Measurements from ENCODE around the gene METTL2B. TPM values are rescaled to one million over a fixed set of nuclear protein-coding genes. Genes with fewer than 3 reads are reported as not detected.
"Not testable (repeated sequence)": the region's sequence is repeated elsewhere in the genome, so short reads cannot be mapped to it uniquely, and the experiment has no call there.

The METTL2B gene
- total RNA-seq, 4 donors from 2014 or later, result 18.2 to 25.1 (median 19.8) TPM

DNA sequence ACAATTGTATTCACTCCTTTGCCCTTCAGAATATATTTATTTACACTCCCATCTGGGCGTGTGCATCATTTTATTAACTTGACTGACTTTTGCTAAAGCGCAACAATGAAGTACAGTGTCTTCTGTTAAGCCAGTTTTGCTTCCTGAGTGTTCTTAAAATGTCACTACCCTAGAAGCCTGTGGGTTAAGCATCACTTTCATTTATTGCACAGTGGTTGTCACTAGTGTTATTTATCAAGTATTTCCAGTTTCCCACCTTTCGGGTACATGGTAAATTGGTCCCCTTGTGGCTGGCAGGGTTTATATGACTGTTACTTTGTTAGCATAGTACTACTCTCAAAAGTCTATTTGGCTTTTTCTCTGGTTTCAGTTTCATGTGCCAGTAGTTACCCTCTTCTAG is 17.6 kb upstream of the METTL2B start:
- no peak overlapping the region for H3K4me3 ChIP-seq (ENCODE audit: low read depth, poor library complexity, severe bottlenecking)
- intact Hi-C loops (cut with DNase I; ENCODE audit: low total_unique reads), result no loop called here
- WGBS, 2 donors, result 37 to 44% methylated on average over 3 of the region's 3 CpGs
- TF ChIP-seq POLR2A (IDR thresholded peaks at IDR 0.05), result no peak
- TF ChIP-seq, protein P1, sequence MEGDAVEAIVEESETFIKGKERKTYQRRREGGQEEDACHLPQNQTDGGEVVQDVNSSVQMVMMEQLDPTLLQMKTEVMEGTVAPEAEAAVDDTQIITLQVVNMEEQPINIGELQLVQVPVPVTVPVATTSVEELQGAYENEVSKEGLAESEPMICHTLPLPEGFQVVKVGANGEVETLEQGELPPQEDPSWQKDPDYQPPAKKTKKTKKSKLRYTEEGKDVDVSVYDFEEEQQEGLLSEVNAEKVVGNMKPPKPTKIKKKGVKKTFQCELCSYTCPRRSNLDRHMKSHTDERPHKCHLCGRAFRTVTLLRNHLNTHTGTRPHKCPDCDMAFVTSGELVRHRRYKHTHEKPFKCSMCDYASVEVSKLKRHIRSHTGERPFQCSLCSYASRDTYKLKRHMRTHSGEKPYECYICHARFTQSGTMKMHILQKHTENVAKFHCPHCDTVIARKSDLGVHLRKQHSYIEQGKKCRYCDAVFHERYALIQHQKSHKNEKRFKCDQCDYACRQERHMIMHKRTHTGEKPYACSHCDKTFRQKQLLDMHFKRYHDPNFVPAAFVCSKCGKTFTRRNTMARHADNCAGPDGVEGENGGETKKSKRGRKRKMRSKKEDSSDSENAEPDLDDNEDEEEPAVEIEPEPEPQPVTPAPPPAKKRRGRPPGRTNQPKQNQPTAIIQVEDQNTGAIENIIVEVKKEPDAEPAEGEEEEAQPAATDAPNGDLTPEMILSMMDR (IDR thresholded peaks at IDR 0.05), result no peak
- no peak for DNase-seq (ENCODE audit: low spot score in 2 of 2)

GRCh38 chr7:128459394-128459878 is 17.1 kb upstream of the METTL2B start:
- TF ChIP-seq, protein P1 (IDR thresholded peaks at IDR 0.05), result peak in 1 of 3 donors; percentile 80
- no peak for TF ChIP-seq POLR2A (IDR thresholded peaks at IDR 0.05)
- DNase-seq (ENCODE audit: low spot score in 2 of 2), result peak; percentile 74 to 88
- intact Hi-C loops (cut with DNase I; ENCODE audit: low total_unique reads), result no loop called here
- H3K4me3 ChIP-seq (ENCODE audit: low read depth, poor library complexity, severe bottlenecking), result no peak overlapping the region
- 34% methylated on average over 5 of the region's 5 CpGs for WGBS, 2 donors

- 73 to 83% methylated on average over 5 of the region's 5 CpGs for WGBS, 2 donors
- H3K4me3 ChIP-seq (ENCODE audit: low read depth, poor library complexity, severe bottlenecking), result no peak overlapping the region
- no peak for DNase-seq (ENCODE audit: low spot score in 2 of 2)
- TF ChIP-seq, protein P1 (IDR thresholded peaks at IDR 0.05), result no peak
- no peak for TF ChIP-seq POLR2A (IDR thresholded peaks at IDR 0.05)
- intact Hi-C loops (cut with DNase I; ENCODE audit: low total_unique reads), result loop anchor here (5.0 kb wide), 1 partner anchor 35 kb away; no protein-coding TSS in a partner anchor
These were observed 14.1 kb upstream of the METTL2B start for GRCh38 chr7:128462460-128462859.

- WGBS, 2 donors, result 96 to 97% methylated on average over 9 to 19 of the region's 30 CpGs
These were observed 13.2 kb upstream of the METTL2B start for GRCh38 chr7:128463345-128463744.

DNA sequence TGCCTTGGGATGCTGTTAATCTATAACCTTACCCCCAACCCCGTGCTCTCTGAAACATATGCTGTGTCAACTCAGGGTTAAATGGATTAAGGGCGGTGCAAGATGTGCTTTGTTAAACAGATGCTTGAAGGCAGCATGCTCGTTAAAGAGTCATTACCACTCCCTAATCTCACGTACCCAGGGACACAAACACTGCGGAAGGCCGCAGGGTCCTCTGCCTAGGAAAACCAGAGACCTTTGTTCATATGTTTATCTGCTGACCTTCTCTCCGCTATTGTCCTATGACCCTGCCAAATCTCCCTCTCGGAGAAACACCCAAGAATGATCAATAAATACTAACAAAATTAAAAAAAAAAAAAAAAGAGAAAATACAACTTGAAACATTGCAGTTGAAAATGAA is 12.6 kb upstream of the METTL2B start:
- 70 to 82% methylated on average over 8 of the region's 8 CpGs for WGBS, 2 donors
- not testable (repeated sequence) for DNase-seq (ENCODE audit: low spot score in 2 of 2); H3K4me3 ChIP-seq (ENCODE audit: low read depth, poor library complexity, severe bottlenecking)
- intact Hi-C loops (cut with DNase I; ENCODE audit: low total_unique reads), result loop anchor here (5.0 kb wide), 1 partner anchor 37 kb away; no protein-coding TSS in a partner anchor

More at GRCh38 chr7:128463345-128463744, 13.2 kb upstream of the METTL2B start:
- intact Hi-C loops (cut with DNase I; ENCODE audit: low total_unique reads), result loop anchor here (5.0 kb wide), 1 partner anchor 36 kb away; no protein-coding TSS in a partner anchor
- not testable (repeated sequence) for DNase-seq (ENCODE audit: low spot score in 2 of 2); H3K4me3 ChIP-seq (ENCODE audit: low read depth, poor library complexity, severe bottlenecking)

- H3K4me3 ChIP-seq (ENCODE audit: low read depth, poor library complexity, severe bottlenecking); intact Hi-C loops (cut with DNase I; ENCODE audit: low total_unique reads); DNase-seq (ENCODE audit: low spot score in 2 of 2): not testable (repeated sequence)
These were observed 9.7 kb upstream of the METTL2B start for GRCh38 chr7:128466871-128467270.

- intact Hi-C loops (cut with DNase I; ENCODE audit: low total_unique reads), result loop anchor here (10.0 kb wide), 1 partner anchor 407 kb away; no protein-coding TSS in a partner anchor
- 4 to 5% methylated on average over 4 of the region's 4 CpGs for WGBS, 2 donors
- H3K4me3 ChIP-seq (ENCODE audit: low read depth, poor library complexity, severe bottlenecking), result peak overlapping the region; percentile 89
- DNase-seq (ENCODE audit: low spot score in 2 of 2), result not testable (repeated sequence)
These were observed 765 bp downstream of the METTL2B start for GRCh38 chr7:128477336-128477690.

DNA sequence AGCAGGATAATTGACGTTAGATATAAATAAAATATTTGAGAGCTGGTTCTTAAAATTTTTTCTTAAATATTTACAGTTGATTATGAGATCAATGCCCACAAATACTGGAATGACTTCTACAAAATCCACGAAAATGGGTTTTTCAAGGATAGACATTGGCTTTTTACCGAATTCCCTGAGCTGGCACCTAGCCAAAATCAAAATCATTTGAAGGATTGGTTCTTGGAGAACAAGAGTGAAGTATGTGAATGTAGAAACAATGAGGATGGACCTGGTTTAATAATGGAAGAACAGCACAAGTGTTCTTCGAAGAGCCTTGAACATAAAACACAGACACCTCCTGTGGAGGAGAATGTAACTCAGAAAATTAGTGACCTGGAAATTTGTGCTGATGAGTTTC is 2.5 kb downstream of the METTL2B start:
- DNase-seq (ENCODE audit: low spot score in 2 of 2); H3K4me3 ChIP-seq (ENCODE audit: low read depth, poor library complexity, severe bottlenecking): not testable (repeated sequence)
- intact Hi-C loops (cut with DNase I; ENCODE audit: low total_unique reads), result loop anchor here (10.0 kb wide), 1 partner anchor 406 kb away; no protein-coding TSS in a partner anchor
- WGBS, 2 donors, result 75 to 81% methylated on average over 4 of the region's 4 CpGs

DNA sequence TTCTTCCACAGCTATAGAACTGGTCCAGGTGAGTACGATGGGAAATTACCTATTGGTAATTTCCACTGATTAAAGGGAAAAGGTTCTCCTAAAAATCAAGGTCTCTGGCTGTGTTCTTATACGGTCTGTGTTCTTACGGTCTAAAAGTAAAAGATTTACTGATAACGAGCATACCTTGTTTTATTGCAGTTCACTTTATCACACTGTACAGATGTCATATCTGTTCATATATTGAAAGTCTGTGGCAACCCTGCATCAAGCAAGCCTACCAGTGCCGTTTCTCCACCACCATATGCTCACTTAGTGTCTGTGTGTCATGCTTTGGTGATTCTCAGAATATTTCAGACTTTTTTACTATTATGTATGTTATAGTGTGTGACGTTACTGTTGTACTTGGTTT is 11.6 kb downstream of the METTL2B start:
- H3K4me3 ChIP-seq (ENCODE audit: low read depth, poor library complexity, severe bottlenecking); DNase-seq (ENCODE audit: low spot score in 2 of 2); intact Hi-C loops (cut with DNase I; ENCODE audit: low total_unique reads): not testable (repeated sequence)
- 89 to 90% methylated on average over 6 of the region's 6 CpGs for WGBS, 2 donors
